Measurements from ENCODE around the gene TRIM24.

Gene TRIM24

GRCh38 chr7:138632384-138632783 is 172.3 kb downstream of the TRIM24 start:
- no peak overlapping the region for H3K4me3 ChIP-seq (ENCODE audit: low read depth, low read length)
- DNase-seq (ENCODE audit: low read depth) = no peak
- TF ChIP-seq CTCF (IDR thresholded peaks at IDR 0.05; ENCODE audit: low read depth, low read length) (no peak), POLR2A (IDR thresholded peaks at IDR 0.05; ENCODE audit: extremely low read depth, insufficient read length) (no peak), MYC (IDR thresholded peaks at IDR 0.05; ENCODE audit: low read depth, low read length) (no peak)
- TF ChIP-seq, protein P1, sequence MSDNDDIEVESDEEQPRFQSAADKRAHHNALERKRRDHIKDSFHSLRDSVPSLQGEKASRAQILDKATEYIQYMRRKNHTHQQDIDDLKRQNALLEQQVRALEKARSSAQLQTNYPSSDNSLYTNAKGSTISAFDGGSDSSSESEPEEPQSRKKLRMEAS (IDR thresholded peaks at IDR 0.05; ENCODE audit: low read depth, low read length) = no peak

DNA sequence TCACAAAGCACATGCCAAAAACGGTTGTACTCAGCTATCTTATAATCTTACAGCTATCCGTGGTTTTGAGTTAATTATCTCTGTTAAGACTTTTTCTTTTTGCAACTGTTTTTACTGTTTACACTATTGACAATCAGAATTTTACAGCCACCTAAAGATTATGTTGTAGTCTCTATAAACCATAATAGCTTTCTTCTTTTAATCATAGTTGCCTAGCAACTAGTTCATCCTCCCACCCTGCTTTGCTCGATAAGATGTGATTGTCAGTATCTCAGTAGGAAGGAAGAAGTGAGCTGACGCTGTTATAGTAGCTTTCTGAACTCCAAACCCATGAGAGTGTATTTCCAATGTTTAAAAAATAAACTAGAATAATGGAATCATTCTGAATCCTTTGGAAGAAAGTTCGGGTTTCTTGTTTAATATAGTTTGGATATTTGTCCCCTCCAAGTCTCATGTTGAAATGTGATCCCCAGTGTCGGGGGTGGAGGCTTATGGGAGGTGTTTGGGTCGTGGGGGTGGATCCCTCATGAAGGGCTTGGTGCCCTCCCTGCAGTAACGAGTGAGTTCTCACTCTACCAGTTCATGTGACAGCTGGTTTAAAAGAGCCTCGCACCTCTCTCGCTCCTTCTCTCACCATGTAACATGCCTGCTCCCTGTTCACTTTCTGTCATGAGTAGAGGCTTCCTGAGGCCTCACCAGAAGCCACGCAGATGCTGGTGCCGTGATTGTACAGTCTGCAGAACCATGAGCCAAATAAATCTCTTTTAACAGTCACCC is 173.0 kb downstream of the TRIM24 start:
- H3K4me3 ChIP-seq (ENCODE audit: low read depth, low read length) = no peak overlapping the region
- no peak for DNase-seq (ENCODE audit: low read depth)
- TF ChIP-seq, protein P1 (IDR thresholded peaks at IDR 0.05; ENCODE audit: low read depth, low read length) = no peak
- no peak for TF ChIP-seq POLR2A (IDR thresholded peaks at IDR 0.05; ENCODE audit: extremely low read depth, insufficient read length)
- no peak for TF ChIP-seq MYC (IDR thresholded peaks at IDR 0.05; ENCODE audit: low read depth, low read length)
- no peak for TF ChIP-seq CTCF (IDR thresholded peaks at IDR 0.05; ENCODE audit: low read depth, low read length)
